Effector CD8-positive, alpha-beta T cell (primary cell): Measurements from ENCODE around the gene OSBPL8.
"Not testable (repeated sequence)": the region's sequence is repeated elsewhere in the genome, so short reads cannot be mapped to it uniquely, and the experiment has no call there.

Experiments
- DNase-seq: peaks from one replicate; lab custom pipeline; 2025; lab: John Stamatoyannopoulos, UW

The OSBPL8 gene

DNA sequence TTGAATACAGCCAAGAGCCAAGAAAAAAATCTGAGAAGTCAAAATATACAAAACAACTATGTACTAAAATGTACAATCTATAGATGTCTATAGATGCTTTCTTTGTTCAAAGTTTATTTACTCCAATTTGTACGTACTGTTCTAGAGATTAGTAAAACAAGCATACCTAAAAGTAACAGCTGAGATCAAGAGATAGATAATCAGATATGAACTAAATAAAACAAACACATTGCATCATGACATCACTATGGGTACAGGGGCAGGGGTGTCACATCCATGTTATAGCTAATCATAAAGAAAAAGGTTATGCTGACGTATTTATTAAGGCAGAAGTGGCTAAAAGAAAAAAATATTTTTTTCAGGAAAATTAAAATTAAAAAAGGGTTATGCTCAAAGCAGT is 139.3 kb downstream of the OSBPL8 start:
- DNase-seq = no peak

DNA sequence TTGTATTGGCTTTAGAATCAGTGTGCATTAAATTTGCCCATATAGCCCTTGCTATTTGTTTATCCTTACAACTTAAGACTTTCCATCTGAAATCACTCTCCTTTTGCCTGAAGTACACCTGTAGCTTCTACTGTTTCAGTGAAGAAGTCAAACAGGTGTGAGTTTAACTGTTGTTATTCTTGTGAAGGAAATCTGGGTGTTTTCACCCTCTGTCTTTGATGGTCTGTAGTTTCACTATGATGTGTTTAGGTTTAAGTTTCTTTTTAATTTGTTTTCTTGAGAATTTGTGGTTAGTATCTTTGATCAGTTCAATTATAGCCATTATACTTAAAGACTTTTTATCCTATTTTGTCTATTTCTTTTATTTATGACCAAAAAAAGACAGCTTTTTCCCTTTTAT is 142.5 kb downstream of the OSBPL8 start:
- DNase-seq = no peak

DNA sequence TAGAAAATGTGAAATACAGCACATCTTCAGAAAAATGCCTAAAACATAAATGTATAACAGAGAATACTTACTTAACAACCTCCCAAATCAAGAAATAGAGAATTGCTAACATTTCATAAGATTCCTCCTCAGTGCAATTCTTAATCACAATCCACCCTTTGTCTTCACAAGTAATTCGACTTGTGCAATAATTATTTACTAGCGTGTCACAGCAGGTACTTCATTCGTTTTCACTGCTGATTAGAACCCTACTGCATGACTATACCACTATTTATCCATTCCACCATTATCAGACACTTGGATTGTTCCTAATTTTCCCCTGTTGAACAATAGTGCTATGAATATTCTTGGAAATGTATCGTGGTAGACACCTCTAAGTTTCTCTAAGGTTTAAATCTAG is 146.4 kb downstream of the OSBPL8 start:
- DNase-seq = no peak

DNA sequence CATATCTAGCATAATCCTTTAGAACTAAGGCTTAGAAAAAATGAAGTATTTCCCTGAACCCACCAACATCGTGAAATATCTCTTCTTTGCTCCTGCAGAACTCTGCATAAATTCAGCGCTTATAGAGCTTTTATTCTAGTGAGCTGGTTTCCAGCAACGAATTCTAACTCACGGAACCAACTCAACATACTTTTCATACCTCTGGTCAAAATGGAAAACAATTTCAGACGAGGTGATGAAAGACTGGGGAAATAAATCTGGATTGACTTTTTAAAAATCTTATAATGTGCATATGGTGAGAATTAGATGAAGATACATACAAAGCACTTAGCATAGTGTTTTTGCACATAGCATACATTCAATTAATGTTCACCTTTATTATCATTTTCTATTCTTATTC is 148.8 kb downstream of the OSBPL8 start:
- no peak for DNase-seq

DNA sequence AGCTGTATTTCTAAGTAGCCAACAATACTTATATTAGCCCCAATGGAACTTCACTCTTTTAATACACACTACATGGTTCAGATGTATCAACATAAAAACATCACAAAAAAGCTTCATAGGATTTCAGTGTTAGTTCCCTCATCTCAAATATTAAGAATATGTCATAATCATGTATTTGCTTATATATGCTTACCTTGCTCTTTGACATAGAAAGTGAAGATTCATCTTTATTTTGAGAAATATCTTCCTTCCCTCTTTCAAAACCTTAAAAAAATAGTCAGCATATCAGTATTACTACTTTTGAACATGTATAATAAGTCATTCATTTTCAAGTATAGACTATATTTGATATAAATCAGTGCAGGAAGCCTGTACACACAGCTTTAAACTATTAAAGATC is 149.2 kb downstream of the OSBPL8 start:
- no peak for DNase-seq

DNA sequence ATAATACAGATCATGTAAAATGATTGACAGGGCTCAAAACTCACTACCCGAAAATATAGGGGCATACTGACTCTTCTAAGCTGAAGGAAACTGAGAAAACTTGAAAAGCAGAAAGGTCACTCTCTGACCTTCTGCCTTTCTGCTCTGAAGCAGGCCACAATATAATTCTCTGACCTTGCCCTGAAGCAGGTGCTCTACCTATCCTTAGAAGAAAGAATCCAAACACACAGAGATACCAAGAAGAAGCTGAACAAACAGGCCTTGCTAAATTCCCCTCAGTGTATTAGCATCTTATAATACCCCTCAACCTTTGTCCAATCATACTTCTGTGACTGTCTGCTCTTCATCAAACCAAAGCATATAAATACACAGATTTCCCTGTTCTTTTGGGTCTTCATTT is 150.5 kb downstream of the OSBPL8 start:
- no peak for DNase-seq

DNA sequence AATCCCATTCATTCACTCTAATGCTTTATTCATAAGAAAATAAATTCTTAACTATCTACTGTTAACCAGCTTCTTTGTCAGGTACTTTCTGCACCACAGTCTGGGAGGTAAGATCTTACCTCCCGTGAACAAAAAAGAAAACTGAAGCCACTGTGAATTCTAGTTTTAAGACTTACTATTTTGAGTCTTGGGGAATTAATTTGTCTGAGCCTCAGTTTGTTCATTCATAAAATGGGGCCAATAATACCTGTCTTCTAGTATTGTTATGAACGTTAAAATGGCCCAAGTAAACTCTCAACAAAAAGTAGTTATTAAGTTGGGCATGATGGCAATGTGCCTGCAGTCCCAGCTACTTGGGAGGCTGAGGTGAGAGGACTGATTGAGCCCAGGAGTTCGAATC is 151.9 kb downstream of the OSBPL8 start:
- DNase-seq = no peak

DNA sequence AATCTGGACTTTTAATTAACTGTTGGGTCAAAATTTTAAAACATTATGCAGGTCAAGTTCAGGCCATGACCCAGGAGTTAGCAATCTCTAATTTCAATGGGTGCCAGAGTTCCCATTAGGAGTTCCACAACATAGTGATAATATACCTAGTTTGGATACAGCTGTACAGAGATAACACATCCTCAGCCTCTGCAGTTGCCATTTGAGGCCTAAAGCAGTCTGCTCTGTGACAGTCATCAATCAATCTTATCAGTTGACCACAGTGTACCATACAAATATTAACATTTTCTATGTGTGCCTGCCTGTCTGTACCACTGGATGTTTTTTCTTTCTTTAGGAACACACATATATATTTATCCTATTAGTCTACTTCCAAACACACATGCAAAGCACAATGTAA is 157.3 kb downstream of the OSBPL8 start:
- no peak for DNase-seq

DNA sequence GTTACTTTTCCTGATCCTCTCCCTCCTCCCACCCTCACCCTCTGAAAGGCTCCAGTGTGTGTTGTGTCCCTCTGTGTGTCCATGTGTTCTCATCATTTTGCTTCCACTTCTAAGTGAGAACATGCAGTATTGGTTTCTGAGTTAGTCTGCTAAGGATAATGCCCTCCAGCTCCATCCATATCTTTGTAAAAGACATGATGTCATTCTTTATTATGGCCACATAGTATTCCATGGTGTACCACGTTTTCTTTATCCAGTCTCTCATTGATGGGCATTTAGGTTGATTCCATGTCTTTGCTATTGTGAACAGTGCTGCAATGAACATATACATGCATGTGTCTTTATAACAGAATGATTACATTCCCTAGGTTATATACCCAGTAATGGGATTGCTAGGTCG is 159.4 kb downstream of the OSBPL8 start:
- DNase-seq = no peak

DNA sequence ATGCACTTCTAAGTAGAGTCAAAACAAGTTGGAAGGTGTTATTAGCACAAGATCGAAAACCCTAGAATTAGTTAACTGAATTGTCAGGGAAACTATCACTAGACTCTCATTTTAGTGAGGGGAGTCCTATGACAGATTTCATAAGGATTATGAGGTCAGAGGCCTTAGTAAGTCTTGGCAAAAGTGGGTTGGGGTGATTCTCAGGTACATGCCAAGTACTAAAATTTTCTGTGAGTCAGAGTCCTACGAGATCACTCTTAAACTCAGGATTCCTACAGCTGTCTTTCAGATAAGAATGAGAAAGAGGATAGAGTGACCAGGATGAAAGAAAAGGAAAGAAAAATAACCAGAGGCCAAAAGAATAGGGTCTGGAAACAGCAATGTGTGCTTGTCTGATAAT is 160.5 kb downstream of the OSBPL8 start:
- DNase-seq = no peak

DNA sequence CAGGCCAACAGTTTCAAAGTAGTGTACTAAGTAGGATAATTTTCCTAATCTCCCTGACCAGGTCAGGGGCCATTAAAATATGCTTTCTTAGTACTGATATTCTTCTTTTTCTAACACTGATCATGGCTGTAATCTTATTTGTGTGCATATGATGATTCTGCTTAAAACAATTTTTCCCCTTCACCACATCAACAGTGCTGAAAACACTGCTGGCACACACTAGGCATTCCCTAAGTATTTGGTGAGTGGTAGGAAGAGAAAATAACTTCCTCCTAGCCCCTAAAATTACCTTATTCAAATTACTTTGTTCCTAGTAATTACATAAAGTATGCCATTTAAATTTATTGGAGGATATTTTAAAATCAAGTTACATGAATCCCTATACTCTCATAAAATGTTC is 161.5 kb downstream of the OSBPL8 start:
- DNase-seq = no peak

DNA sequence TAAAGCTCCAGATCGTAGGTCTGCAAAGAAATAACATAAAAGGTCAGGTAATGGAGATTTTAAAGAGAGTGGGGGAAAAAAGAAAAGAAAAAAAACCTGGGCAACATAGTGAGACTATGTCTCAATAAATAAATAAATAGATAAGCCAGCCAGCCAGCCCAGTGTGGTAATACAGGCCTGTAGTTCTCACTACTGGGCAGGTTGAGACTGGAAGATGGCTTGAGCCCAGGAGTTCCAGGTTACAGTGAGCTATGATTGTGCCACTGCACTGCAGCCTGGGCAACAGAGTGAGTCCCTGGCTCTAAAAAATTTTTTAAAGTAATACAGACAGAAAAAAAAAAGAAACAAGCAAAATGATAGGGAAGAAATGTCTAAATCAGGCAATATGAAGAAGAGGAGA is 168.1 kb downstream of the OSBPL8 start:
- no peak for DNase-seq

DNA sequence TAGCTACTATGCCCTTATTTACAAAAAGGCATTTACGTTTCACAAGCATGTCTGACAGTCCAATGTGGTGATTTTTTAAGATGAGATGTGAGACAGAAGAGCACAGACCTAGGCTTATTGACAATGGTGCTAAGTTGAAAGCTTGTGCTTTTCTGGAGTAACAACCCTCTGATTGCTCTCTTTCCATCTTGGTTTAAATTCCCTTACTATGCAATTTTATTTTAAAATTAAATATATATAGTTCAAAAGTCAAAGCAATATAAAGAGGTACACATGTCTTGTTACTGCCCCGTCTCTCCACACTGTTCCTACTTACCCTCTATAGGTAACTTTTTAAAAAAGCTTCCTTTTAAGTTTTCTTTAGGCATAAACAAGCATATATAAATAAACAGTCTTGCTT is 172.0 kb downstream of the OSBPL8 start:
- no peak for DNase-seq

DNA sequence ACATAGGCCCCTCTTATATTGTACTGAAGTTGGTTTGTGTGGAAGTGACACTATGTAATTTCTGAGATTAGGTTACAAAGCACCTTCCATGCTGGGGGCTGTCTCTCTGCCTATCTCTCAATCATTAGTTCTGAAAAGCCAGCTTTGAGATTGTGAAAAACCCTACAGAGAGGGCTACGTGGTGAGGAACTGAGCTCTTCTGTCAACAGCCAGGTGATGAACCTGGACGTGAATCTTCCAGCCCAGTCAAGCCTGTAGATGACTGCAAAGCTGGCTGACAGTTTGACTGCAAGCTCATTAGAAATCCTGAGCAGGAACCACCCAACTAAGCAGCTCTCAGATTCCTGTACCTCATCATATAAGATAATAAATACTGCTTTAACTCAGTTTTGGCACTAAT is 175.0 kb downstream of the OSBPL8 start:
- no peak for DNase-seq

DNA sequence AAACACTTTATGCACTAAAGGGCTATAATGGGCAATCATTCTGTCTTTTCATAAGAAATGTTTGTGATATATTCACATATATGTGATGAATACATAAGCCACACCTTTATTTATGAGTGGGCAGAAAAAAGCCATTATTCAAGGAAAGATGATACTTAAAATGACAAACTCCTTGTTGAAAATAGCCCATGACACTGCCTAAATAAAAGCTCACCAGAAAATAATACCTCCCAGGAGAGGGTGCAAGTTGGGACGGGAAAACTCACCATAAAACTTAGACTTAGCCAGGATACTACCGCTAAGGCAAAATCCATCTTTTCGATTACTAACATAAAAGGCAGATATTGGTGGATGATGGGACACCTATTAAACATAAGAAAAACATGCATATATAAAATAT is 175.6 kb downstream of the OSBPL8 start:
- DNase-seq = no peak

DNA sequence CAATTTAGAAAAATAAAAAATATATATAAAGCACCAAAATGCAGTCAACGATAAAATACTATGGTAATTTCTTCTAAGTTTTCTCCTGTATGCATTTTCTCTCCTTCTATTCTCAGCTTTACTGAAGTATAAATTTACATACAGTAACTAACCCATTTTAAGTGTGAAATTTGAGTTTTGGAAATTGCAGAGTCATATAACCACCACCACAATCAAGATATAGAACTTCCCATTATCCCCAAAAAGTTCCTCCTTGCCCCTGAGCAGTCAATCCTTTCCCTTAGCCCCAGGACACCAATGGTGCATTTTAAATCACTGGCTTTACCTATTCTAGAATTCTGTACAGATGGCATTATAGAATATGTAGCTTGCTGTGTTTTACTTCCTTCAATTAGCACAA is 180.3 kb downstream of the OSBPL8 start:
- no peak for DNase-seq

DNA sequence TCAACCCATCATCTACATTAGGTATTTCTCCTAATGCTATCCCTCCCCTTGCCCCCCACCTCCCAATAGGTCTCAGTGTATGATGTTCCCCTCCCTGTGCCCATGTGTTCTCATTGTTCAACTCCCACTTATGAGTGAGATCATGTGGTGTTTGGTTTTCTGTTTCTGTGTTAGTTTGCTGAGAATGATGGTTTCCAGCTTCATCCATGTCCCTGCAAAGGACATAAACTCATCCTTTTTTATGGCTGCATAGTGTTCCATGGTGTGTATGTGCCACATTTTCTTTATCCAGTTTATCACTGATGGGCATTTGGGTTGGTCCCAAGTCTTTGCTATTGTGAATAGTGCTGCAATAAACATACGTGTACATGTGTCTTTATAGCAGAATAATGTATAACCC is 182.7 kb downstream of the OSBPL8 start:
- DNase-seq = not testable (repeated sequence)

DNA sequence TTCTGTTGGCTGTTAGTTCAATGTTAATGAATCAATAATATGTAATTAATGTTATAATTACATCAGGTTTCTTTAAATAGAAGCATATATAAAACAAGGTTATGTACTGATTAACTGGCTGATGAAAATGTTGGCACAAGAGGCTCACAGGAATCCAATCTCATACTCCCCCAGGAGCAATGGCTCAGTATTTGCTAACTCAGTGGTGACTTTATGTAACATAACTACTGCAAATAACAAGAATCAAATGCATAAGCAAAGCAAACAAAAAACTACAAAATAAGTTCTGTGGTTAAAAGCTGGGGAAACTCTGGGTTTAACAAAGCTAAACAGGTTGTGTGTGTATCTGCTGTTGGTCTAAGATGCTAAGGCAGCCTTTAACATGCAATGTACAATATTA is 183.6 kb downstream of the OSBPL8 start:
- no peak for DNase-seq

DNA sequence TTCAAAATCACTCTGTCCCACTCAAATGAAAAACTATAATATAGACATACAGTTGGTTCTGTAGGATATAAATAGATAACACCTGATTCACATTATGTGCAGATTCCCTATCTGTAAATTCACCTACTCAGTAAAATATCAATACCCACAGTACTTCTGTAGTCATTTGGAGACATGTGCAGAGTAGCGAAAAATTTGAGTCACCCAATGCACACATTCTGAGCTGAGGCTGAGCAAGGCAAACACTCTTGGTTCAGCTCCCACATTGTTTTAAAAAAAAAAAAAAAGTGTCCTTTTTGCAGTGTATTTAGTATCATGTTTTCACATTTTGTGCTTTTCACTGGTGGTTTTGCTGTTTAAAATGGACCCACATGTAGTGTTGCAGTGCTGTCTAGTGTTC is 184.1 kb downstream of the OSBPL8 start:
- DNase-seq = no peak

DNA sequence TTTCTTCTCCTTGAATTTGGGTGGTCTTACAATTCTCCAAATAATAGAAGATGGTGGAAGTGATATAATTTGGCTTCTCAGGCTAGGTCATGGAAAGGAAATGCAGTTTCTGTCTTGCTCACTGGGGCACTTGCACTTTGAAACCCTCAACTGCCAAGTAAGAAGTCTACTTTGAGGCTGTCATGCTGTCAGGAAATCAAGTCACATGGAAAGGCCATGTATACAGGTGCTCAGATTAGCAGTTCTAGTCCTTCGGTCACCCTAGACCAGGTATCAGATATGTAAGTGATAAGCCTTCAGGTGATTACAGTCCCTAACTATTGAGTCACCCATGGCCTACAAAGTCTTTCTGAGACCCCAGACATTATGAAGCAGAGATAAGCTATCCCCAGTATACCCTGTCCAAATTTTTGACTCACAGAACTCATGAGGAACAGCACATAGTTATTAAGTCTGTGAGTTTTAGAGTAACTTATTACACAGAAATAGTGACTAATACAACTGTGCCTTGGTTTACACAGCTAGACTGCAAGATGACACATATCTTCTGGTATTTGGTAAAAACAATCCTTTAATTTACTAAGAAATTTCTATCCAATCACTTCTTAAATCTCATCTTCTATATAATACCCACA is 185.1 kb downstream of the OSBPL8 start:
- no peak for DNase-seq

DNA sequence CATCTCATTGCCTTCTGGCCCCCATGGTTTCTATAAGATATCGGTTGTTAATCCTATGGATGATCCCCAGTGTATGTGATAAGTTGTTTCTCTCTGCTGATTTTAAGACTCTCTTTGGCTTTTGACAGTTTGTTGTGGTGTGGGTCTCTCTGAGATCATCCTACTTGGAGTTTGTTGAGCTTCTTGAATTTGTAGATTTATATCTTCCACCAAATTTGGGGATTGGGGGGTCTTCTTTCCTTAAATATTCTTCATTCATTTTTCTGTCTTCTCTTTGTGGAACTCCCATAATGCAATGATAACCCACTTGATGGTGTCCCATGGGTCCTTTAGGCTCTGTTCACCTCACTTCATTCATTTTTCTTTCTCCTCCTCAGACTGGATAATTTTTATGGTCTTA is 191.3 kb downstream of the OSBPL8 start:
- no peak for DNase-seq

DNA sequence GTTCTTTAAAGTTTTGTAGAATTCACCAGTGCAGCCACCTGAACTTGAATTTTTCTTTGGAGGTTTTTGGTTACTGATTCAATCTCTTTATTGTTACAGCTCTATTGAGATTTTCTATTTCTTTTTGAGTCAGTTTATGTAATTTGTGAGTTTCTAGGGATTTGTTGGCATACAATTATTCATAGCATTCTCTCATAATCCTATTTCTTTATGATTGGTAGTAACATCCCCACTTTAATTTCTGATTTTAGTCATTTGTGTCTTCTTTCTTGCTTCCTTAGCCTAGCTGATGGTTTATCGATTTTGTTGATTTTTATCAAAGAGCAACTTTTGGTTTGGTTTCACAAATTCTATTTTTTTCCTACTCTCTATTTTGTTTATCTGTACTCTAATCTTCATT is 193.4 kb downstream of the OSBPL8 start:
- DNase-seq = no peak

DNA sequence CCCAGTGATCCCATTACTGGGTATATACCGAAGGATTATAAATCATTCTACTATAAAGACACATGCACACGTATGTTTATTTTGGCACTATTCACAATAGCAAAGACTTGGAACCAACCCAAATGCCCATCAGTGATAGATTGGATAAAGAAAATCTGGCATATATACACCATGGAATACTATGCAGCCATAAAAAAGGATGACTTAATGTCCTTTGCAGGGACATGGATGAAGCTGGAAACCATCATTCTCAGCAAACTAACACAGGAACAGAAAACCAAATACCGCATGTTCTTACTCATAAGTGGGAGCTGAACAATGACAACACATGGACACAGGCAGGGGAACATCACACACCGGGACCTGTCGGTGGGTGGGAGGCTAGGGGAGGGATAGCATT is 195.4 kb downstream of the OSBPL8 start:
- DNase-seq = not testable (repeated sequence)

DNA sequence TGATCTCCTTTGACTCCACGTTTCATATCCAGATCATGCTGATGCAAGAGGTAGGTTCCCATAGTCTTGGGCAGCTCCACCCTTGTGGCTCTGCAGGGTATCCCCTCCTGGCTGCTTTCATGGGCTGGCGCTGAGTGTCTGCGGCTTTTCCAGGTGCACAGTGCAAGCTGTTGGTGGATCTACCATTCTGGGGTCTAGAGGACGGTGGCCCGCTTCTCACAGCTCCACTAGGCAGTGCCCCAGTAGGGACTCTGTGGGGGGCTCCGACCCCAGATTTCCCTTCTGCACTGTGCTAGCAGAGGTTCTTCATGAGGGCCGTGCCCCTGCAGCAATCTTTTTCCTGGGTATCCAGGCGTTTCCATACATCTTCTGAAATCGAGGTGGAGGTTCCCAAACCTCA is 199.3 kb downstream of the OSBPL8 start:
- no peak for DNase-seq

DNA sequence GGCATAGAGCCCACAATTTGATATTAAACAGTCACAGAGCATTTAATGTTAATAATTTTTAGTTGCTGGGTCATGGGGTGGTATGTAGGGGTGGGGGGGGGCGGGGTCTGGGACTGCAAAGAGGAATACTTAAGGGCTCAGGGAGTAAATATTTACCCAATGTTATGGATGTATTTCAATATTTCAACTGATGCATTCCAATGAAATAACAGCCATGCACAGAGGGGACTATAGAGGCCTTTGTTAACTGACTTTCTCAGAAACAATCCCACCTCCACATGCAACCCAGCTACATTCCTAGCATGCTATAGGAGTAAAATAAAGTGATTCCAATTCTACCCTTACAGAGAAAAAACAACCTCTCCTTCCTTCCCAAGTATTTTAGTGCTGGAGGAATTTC is 203.5 kb downstream of the OSBPL8 start:
- DNase-seq = no peak
